AG09309 (cell line): ENCODE results near the gene DNAH2.

Source experiments
- DNase-seq: peaks from one replicate; pipeline ENCODE4 v3.0.0-alpha.2; 2010; ENCODE audit warnings: low read depth
- H3K4me3 ChIP-seq: 2 replicates; pipeline ENCODE4 v1.5.1; 2011; ENCODE audit warnings: mild to moderate bottlenecking, low read depth, low read length, moderate library complexity; ENCODE audit not compliant: control insufficient read depth
- CTCF ChIP-seq: IDR thresholded peaks from 2 replicates; pipeline ENCODE4 v1.5.1; 2011; ENCODE audit warnings: mild to moderate bottlenecking, low read depth, low read length, inconsistent platforms; ENCODE audit not compliant: insufficient read depth, control insufficient read depth; ENCODE audit errors: missing control alignments

Gene DNAH2

GRCh38 chr17:7774055-7774521 lies 56.5 kb downstream of the DNAH2 start:
- DNase-seq = no peak
- no peak overlapping the region for H3K4me3 ChIP-seq
- no peak for TF ChIP-seq CTCF

GRCh38 chr17:7775051-7775450 lies 57.5 kb downstream of the DNAH2 start:
- no peak overlapping the region for H3K4me3 ChIP-seq
- no peak for DNase-seq
- TF ChIP-seq CTCF = no peak

GRCh38 chr17:7777017-7777416 lies 59.5 kb downstream of the DNAH2 start:
- no peak overlapping the region for H3K4me3 ChIP-seq

GRCh38 chr17:7780736-7781135 lies 63.2 kb downstream of the DNAH2 start:
- no peak overlapping the region for H3K4me3 ChIP-seq
- no peak for DNase-seq
- no peak for TF ChIP-seq CTCF

More at GRCh38 chr17:7777017-7777416, 59.5 kb downstream of the DNAH2 start:
- no peak for TF ChIP-seq CTCF
- DNase-seq = no peak

- no peak overlapping the region for H3K4me3 ChIP-seq
- no peak for DNase-seq
- no peak for TF ChIP-seq CTCF
Measured at GRCh38 chr17:7781429-7781828, 63.9 kb downstream of the DNAH2 start.

- peak; percentile 27 for DNase-seq
- TF ChIP-seq CTCF = peak; percentile 46
- no peak overlapping the region for H3K4me3 ChIP-seq
Measured at GRCh38 chr17:7782240-7782639, 64.7 kb downstream of the DNAH2 start.

- no peak for DNase-seq
- no peak for TF ChIP-seq CTCF
- no peak overlapping the region for H3K4me3 ChIP-seq
Measured at GRCh38 chr17:7786866-7787265, 69.3 kb downstream of the DNAH2 start.
